MM.1S (cell line): Measurements from ENCODE around the gene EIF2B2.

Source experiments
- DNase-seq: peaks from one replicate; pipeline ENCODE4 v3.0.0-alpha.2; 2015
- H2AFZ ChIP-seq: fragments of 300-600 bp; sonication (generic); 2 replicates; pipeline ENCODE4 v1.6.0; 2016; ENCODE audit warnings: antibody characterized with exemption, low read length
- H3F3A ChIP-seq: fragments of 300-600 bp; sonication (generic); 2 replicates; pipeline ENCODE4 v1.6.1; 2016; ENCODE audit warnings: mild to moderate bottlenecking, antibody characterized with exemption, low read length, moderate library complexity, mixed read lengths; ENCODE audit not compliant: insufficient read depth
- H3K27ac ChIP-seq: fragments of 300-600 bp; sonication (generic); 2 replicates; pipeline ENCODE4 v1.5.1; 2016; ENCODE audit warnings: mild to moderate bottlenecking, low read length
- H3K27me3 ChIP-seq: fragments of 300-600 bp; sonication (generic); replicated peaks from 2 replicates; pipeline ENCODE4 v1.6.0; 2016; ENCODE audit warnings: low read length; ENCODE audit not compliant: insufficient read depth
- H3K36me3 ChIP-seq: fragments of 300-600 bp; sonication (generic); replicated peaks from 2 replicates; pipeline ENCODE4 v1.6.1; 2016; ENCODE audit warnings: mild to moderate bottlenecking, low read length, mixed read lengths; ENCODE audit not compliant: insufficient read depth
- H3K4me1 ChIP-seq: fragments of 300-600 bp; sonication (generic); 2 replicates; pipeline ENCODE4 v1.6.1; 2016; ENCODE audit warnings: low read length, mixed read lengths
- H3K4me2 ChIP-seq: fragments of 300-600 bp; sonication (generic); 2 replicates; pipeline ENCODE4 v1.6.0; 2016; ENCODE audit warnings: low read depth, low read length
- H3K4me3 ChIP-seq: fragments of 300-600 bp; sonication (generic); 2 replicates; pipeline ENCODE4 v1.5.1; 2016; ENCODE audit warnings: low read length, mixed read lengths
- H3K79me2 ChIP-seq: fragments of 300-600 bp; sonication (generic); 2 replicates; pipeline ENCODE4 v1.6.1; 2016; ENCODE audit warnings: mixed run types, low read length, mixed read lengths
- H3K9ac ChIP-seq: fragments of 300-600 bp; sonication (generic); 2 replicates; pipeline ENCODE4 v1.6.1; 2016; ENCODE audit warnings: low read length, mixed read lengths
- H3K9me2 ChIP-seq: fragments of 300-600 bp; sonication (generic); replicated peaks from 2 replicates; pipeline ENCODE4 v1.6.1; 2016; ENCODE audit warnings: mild to moderate bottlenecking, low read length, mixed read lengths; ENCODE audit not compliant: insufficient read depth
- H3K9me3 ChIP-seq: fragments of 300-600 bp; sonication (generic); replicated peaks from 2 replicates; pipeline ENCODE4 v1.6.1; 2016; ENCODE audit warnings: mild to moderate bottlenecking, low read length, mixed read lengths; ENCODE audit not compliant: insufficient read depth
- H4K20me1 ChIP-seq: fragments of 300-600 bp; sonication (generic); 2 replicates; pipeline ENCODE4 v1.6.1; 2016; ENCODE audit warnings: mild to moderate bottlenecking, low read length, moderate library complexity, mixed read lengths; ENCODE audit not compliant: insufficient read depth
- CTCF ChIP-seq: fragments of 300-600 bp; sonication (generic); IDR thresholded peaks from 2 replicates; pipeline ENCODE4 v1.5.1; 2016; ENCODE audit warnings: antibody characterized with exemption, low read length, mixed read lengths
- EZH2 ChIP-seq: fragments of 300-600 bp; sonication (generic); optimal IDR thresholded peaks from 2 replicates; pipeline ENCODE3; 2017; ENCODE audit warnings: low read depth, mild to moderate bottlenecking, antibody characterized with exemption, low read length, mixed read lengths
- EZH2phosphoT487 ChIP-seq: fragments of 300-600 bp; sonication (generic); IDR thresholded peaks from 2 replicates; pipeline ENCODE4 v1.6.1; 2018; ENCODE audit warnings: antibody characterized with exemption, low read length

The EIF2B2 gene

DNA sequence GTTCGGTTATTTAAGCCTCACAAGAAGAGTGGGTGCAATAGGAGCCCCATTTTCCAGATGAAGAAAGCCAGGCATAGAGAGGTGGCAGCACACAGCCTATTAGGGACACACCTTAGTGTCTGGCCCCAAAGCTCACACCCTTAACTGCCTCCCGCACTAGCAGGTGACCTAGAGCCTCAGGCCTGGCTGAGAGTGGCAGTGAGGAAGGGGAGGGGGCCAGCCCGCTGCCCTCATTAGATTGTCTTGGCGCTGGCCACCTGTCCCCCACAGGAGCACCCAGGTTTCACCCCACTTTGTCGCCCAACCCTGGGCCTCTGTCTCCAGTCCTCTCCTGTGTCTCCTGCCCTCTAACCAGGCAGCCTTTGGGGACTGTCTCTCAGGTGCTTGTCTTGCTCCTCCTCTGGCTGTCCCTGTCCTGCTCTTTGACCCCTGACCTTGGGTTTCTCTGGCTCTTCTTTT is 28.8 kb upstream of the EIF2B2 start:
- no peaks in the 10 kb centered on the region for H3F3A ChIP-seq
- no peaks in the 10 kb centered on the region for H3K27me3 ChIP-seq
- no peak for DNase-seq
- H3K4me3 ChIP-seq = no peak overlapping the region
- no peaks in the 10 kb centered on the region for H3K9me3 ChIP-seq
- no peak overlapping the region for H3K27ac ChIP-seq
- H3K36me3 ChIP-seq = no peaks in the 10 kb centered on the region
- no peaks in the 10 kb centered on the region for H3K9me2 ChIP-seq
- no peak overlapping the region for H3K4me2 ChIP-seq
- H3K4me1 ChIP-seq = no peaks in the 10 kb centered on the region
- TF ChIP-seq EZH2phosphoT487 (no peak), EZH2 (no peak), CTCF (no peak)
- no peak overlapping the region for H3K9ac ChIP-seq
- H3K79me2 ChIP-seq = no peaks in the 10 kb centered on the region
- H2AFZ ChIP-seq = no peak overlapping the region
- H4K20me1 ChIP-seq = no peaks in the 10 kb centered on the region

DNA sequence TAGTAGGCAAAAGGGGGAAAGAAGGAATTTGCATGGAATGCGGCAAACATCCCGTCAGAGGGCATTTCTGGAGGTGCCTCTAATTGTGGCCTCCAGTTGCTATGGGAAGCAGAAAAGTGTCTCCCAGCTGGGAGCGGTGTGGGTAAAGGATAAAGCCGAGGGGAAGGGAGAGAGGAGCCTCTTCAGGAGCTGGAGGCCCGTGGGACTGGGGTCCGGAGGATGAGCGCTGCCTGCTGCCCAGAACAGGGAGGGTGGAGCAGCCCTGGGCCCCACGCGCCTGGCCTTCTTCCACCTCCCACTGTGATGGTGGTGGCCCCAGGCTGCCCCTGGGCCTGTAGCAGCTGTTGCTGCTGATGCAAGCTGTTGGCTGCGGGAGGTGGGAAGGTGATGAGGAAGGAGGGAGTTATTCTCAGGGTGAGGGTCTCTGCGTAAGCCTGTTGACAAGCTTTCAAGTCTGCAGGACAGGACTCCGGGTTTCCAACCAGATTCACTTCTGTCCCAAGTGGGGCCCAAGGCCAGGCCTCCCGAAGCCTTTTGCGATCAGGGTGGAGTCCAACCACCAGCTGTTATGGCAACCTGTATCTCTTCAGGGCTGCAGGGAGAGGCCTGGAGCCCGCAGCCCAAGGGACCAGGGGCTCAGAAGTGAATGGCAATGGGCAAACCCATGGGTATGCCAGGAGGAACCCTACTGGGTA is 28.2 kb upstream of the EIF2B2 start:
- H3K79me2 ChIP-seq = no peaks in the 10 kb centered on the region
- no peaks in the 10 kb centered on the region for H3K27me3 ChIP-seq
- no peaks in the 10 kb centered on the region for H3F3A ChIP-seq
- H4K20me1 ChIP-seq = no peaks in the 10 kb centered on the region
- no peak overlapping the region for H3K9ac ChIP-seq
- no peaks in the 10 kb centered on the region for H3K9me3 ChIP-seq
- no peaks in the 10 kb centered on the region for H3K9me2 ChIP-seq
- H3K4me3 ChIP-seq = no peak overlapping the region
- no peaks in the 10 kb centered on the region for H3K36me3 ChIP-seq
- no peak overlapping the region for H3K27ac ChIP-seq
- no peak overlapping the region for H2AFZ ChIP-seq
- no peaks in the 10 kb centered on the region for H3K4me1 ChIP-seq
- no peak for TF ChIP-seq EZH2
- TF ChIP-seq CTCF = no peak
- no peak for TF ChIP-seq EZH2phosphoT487
- DNase-seq = no peak
- no peak overlapping the region for H3K4me2 ChIP-seq

- Histone ChIP-seq H4K20me1 (no peaks in the 10 kb centered on the region), H3K27ac (no peak overlapping the region), H3K9me3 (no peaks in the 10 kb centered on the region), H3K27me3 (no peaks in the 10 kb centered on the region), H3K36me3 (no peaks in the 10 kb centered on the region), H3K9me2 (no peaks in the 10 kb centered on the region), H3K4me1 (no peaks in the 10 kb centered on the region), H3K4me3 (no peak overlapping the region), H3K4me2 (no peak overlapping the region), H3K79me2 (no peaks in the 10 kb centered on the region), H3F3A (no peaks in the 10 kb centered on the region), H3K9ac (no peak overlapping the region), H2AFZ (no peak overlapping the region)
- DNase-seq = no peak
- TF ChIP-seq EZH2 (no peak), CTCF (no peak), EZH2phosphoT487 (no peak)
These were observed 27.5 kb upstream of the EIF2B2 start for GRCh38 chr14:74975059-74975810.
